Endothelial cell of umbilical vein (primary cell): ENCODE results near the gene CCDC61. TPM values are rescaled to one million over a fixed set of nuclear protein-coding genes. Genes with fewer than 3 reads are reported as not detected.

Experiments used
- BruUV-seq: library from RNA; stranded (reverse); fragments of 400-500 nt; replicated peaks from 2 replicates; lab custom pipeline; 2021; lab: Mats Ljungman, UMichigan
- CTCF ChIA-PET: fragments of 300-600, 350-600 bp; sonication (Branson Sonifier 250); formaldehyde crosslinking; loops from one replicate; lab custom pipeline; 2021; ENCODE audit warnings: antibody characterized with exemption, inconsistent platforms; lab: Charles Lee
- POLR2A ChIA-PET: fragments of 300-600, 350-600 bp; sonication (Branson Sonifier 250); formaldehyde crosslinking; loops from one replicate; lab custom pipeline; 2021; ENCODE audit warnings: antibody characterized with exemption, inconsistent platforms; lab: Charles Lee
- DNase-seq: peaks from one replicate; pipeline ENCODE4 v3.0.0-alpha.2; 2011; ENCODE audit warnings: low read depth, low spot score
- FAIRE-seq: peaks from 2 replicates; lab custom pipeline; 2011; peaks lifted over from hg19 to GRCh38; lab: Jason Lieb, UNC
- H2AFZ ChIP-seq: 2 replicates; pipeline ENCODE4 v1.6.0; 2012; ENCODE audit warnings: low read depth, low read length, control low read depth, inconsistent platforms
- H3K27ac ChIP-seq: 2 replicates; pipeline ENCODE4 v1.5.1; 2011; ENCODE audit warnings: low read depth, mild to moderate bottlenecking, control low read depth, low read length, moderate library complexity; ENCODE audit not compliant: insufficient read depth
- H3K27me3 ChIP-seq, 2 experiments: 2 replicates each; pipeline versions ENCODE4 v1.6.0 to v1.6.1; 2011; ENCODE audit warnings: low read length in 2 of 2, mixed read lengths in 1 of 2; ENCODE audit not compliant: control insufficient read depth in 2 of 2, insufficient read depth in 2 of 2
- H3K36me3 ChIP-seq, 2 experiments: 2 replicates in 1 of 2; 3 replicates in 1 of 2; pipeline ENCODE4 v1.5.1; 2011; ENCODE audit warnings: low read length in 2 of 2, mild to moderate bottlenecking in 1 of 2, moderate library complexity in 1 of 2; ENCODE audit not compliant: control insufficient read depth in 2 of 2, insufficient read depth in 2 of 2; ENCODE audit errors: extremely low read depth in 1 of 2
- H3K4me1 ChIP-seq: 3 replicates; pipeline ENCODE4 v1.5.1; 2011; ENCODE audit warnings: mild to moderate bottlenecking, low read length; ENCODE audit not compliant: control insufficient read depth, insufficient read depth; ENCODE audit errors: extremely low read depth
- H3K4me2 ChIP-seq: 2 replicates; pipeline ENCODE4 v1.6.1; 2011; ENCODE audit warnings: low read length, control low read depth, mixed read lengths; ENCODE audit not compliant: insufficient read depth
- H3K4me3 ChIP-seq, 3 experiments: fragments of 200-600 bp in 1 of 3; sonication (generic), shearing (Covaris generic) in 1 of 3; replicated peaks in 1 of 3; 2 replicates each; pipeline ENCODE4 v1.5.1; 2011 to 2016; ENCODE audit warnings: control low read depth in 3 of 3, low read length in 3 of 3, mild to moderate bottlenecking in 2 of 3, inconsistent platforms in 1 of 3, low read depth in 1 of 3, moderate library complexity in 1 of 3; ENCODE audit not compliant: insufficient read depth in 1 of 3
- H3K79me2 ChIP-seq: 2 replicates; pipeline ENCODE4 v1.6.0; 2012; ENCODE audit warnings: low read length, inconsistent platforms; ENCODE audit not compliant: control insufficient read depth, insufficient read depth
- H3K9ac ChIP-seq: replicated peaks from 2 replicates; pipeline ENCODE3; 2011; ENCODE audit warnings: low read length, control low read depth; ENCODE audit not compliant: insufficient read depth; ENCODE audit errors: extremely low read depth
- H3K9me1 ChIP-seq: replicated peaks from 3 replicates; pipeline ENCODE4 v1.6.0; 2011; ENCODE audit warnings: mild to moderate bottlenecking, low read length; ENCODE audit not compliant: control insufficient read depth, insufficient read depth; ENCODE audit errors: extremely low read depth
- H3K9me3 ChIP-seq: replicated peaks from 2 replicates; pipeline ENCODE4 v1.5.1; 2012; ENCODE audit warnings: low read length, inconsistent platforms; ENCODE audit not compliant: control insufficient read depth, insufficient read depth
- H4K20me1 ChIP-seq: replicated peaks from 2 replicates; pipeline ENCODE3; 2011; ENCODE audit warnings: mild to moderate bottlenecking, low read length; ENCODE audit not compliant: control insufficient read depth, insufficient read depth; ENCODE audit errors: extremely low read depth
- CTCF ChIP-seq, 2 donors: IDR thresholded peaks; 1 replicate in 1 of 2; 2 replicates in 1 of 2; pipeline ENCODE4 v1.5.1; 2011; ENCODE audit warnings: low read length in 2 of 2, mild to moderate bottlenecking in 2 of 2, moderate library complexity in 2 of 2, control low read depth in 1 of 2, inconsistent platforms in 1 of 2, low read depth in 1 of 2; ENCODE audit not compliant: insufficient read depth in 1 of 2; ENCODE audit errors: extremely low read depth in 1 of 2
- EZH2 ChIP-seq: IDR thresholded peaks from 2 replicates; pipeline ENCODE4 v1.6.1; 2012; ENCODE audit warnings: borderline replicate concordance, low read depth, mild to moderate bottlenecking, moderate library complexity, low read length, inconsistent platforms; ENCODE audit not compliant: severe bottlenecking
- FOS ChIP-seq: IDR thresholded peaks from 2 replicates; pipeline ENCODE4 v1.6.1; 2011; ENCODE audit warnings: mild to moderate bottlenecking, low read length, moderate library complexity, borderline replicate concordance; ENCODE audit not compliant: insufficient read depth
- GATA2 ChIP-seq: IDR thresholded peaks from 2 replicates; pipeline ENCODE4 v1.7.0; 2011; ENCODE audit warnings: low read depth, mild to moderate bottlenecking, moderate library complexity, mixed read lengths, low read length; ENCODE audit not compliant: insufficient read length, insufficient read depth
- JUN ChIP-seq: IDR thresholded peaks from 2 replicates; pipeline ENCODE4 v1.6.1; 2011; ENCODE audit warnings: borderline replicate concordance, low read depth; ENCODE audit not compliant: insufficient read length, insufficient read depth
- MAX ChIP-seq: IDR thresholded peaks from 2 replicates; pipeline ENCODE4 v1.6.1; 2011; ENCODE audit not compliant: insufficient read depth, insufficient read length
- MYC ChIP-seq: IDR thresholded peaks from one replicate; pipeline ENCODE4 v1.6.1; 2011; ENCODE audit warnings: mild to moderate bottlenecking, low read depth, low read length
- POLR2A ChIP-seq: IDR thresholded peaks from 2 replicates; pipeline ENCODE4 v1.6.1; 2012; ENCODE audit warnings: low read depth, mild to moderate bottlenecking, control low read depth, low read length
- dilution Hi-C: fragments of 300-500 bp; cut with MboI; formaldehyde crosslinking; loops from one replicate; pipeline ENCODE4 v1.15.0; 2019; ENCODE audit warnings: low sequenced_read_pairs; ENCODE audit not compliant: extremely low pct_ligation_motif_present
- intact Hi-C: fragments of 100-400 bp; cut with micrococcal nuclease; formaldehyde crosslinking; loops from one replicate; pipeline ENCODE4 v1.10.0; 2022
- polyA plus RNA-seq, 4 experiments: library from polyadenylated mRNA; depleted of rRNA in 3 of 4; stranded (reverse) in 3 of 4; unstranded in 1 of 4; fragments of >200 nt; gene quantifications; 2 replicates each; pipeline versions ENCODE4 v1.2.1 to v1.2.3, GENCODE V29; 2011 to 2012; ENCODE audit warnings: missing spikeins in 1 of 4
- total RNA-seq: library from RNA; stranded (reverse); gene quantifications from 2 replicates; pipeline ENCODE4 v1.2.3, GENCODE V29; 2021

Gene CCDC61
- total and polyA plus RNA-seq, 2 donors (not counting 3 experiments of a cell fraction or from before 2014, with no cell fraction given): 10.3 to 20.1 TPM

GRCh38 chr19:46042252-46042883, 47.1 kb downstream of the CCDC61 start:
- peaks cover 7 to 13% of the 10 kb centered on the region in 2 experiments for H3K27me3 ChIP-seq
- no peak overlapping the region for H3K4me3 ChIP-seq
- H2AFZ ChIP-seq: no peak overlapping the region
- no peaks in the 10 kb centered on the region for H3K79me2 ChIP-seq
- H3K9me3 ChIP-seq: no peaks in the 10 kb centered on the region
- dilution Hi-C loops: no loop called here
- H3K36me3 ChIP-seq: no peaks in the 10 kb centered on the region
- H3K9ac ChIP-seq: no peak overlapping the region
- FAIRE-seq (no peak), DNase-seq (no peak)
- no peaks in the 10 kb centered on the region for H4K20me1 ChIP-seq
- TF ChIP-seq MAX (no peak), POLR2A (no peak), MYC (no peak), GATA2 (no peak), EZH2 (no peak), CTCF (IDR thresholded peaks at IDR 0.05; ENCODE audit: extremely low read depth in 1 of 2, insufficient read depth in 1 of 2, low read depth in 1 of 2, low read length in 2 of 2) (no peak), FOS (no peak), JUN (no peak)
- no peak overlapping the region for H3K4me2 ChIP-seq
- no peak overlapping the region for H3K27ac ChIP-seq
- no peaks in the 10 kb centered on the region for H3K9me1 ChIP-seq
- POLR2A ChIA-PET: no interaction called here
- no TSS peak for BruUV-seq
- H3K4me1 ChIP-seq: no peaks in the 10 kb centered on the region
- CTCF ChIA-PET: interaction anchor here (0.8 to 3.1 kb wide), 6 partner anchors 9 to 36 kb away, joined by 3 to 26 read pairs (median 6); no protein-coding TSS in a partner anchor
- intact Hi-C loops: no loop called here
